Adrenal gland (tissue), 5 donors: ENCODE measurements around the gene ITGA11.
"Not testable (repeated sequence)": the region's sequence is repeated elsewhere in the genome, so short reads cannot be mapped to it uniquely, and the experiment has no call there.

Source experiments
- POLR2A ChIP-seq, 2 donors: fragments of 450-650 bp; IDR thresholded peaks; one replicate each; pipeline ENCODE4 v1.6.1; 2017; ENCODE audit warnings: antibody characterized with exemption in 2 of 2, mild to moderate bottlenecking in 2 of 2, moderate library complexity in 1 of 2
- TF ChIP-seq, protein P1 (sequence below), 6 experiments: fragments of 450-650 bp in 4 of 6; fragments of 200-600 bp in 2 of 6; sonication (generic) in 1 of 6; IDR thresholded peaks; 1 replicate in 5 of 6; 2 replicates in 1 of 6; pipeline versions ENCODE4 v1.5.1 to v1.8.0; 2016 to 2021; ENCODE audit warnings: antibody characterized with exemption in 6 of 6, mild to moderate bottlenecking in 2 of 6, moderate library complexity in 1 of 6
- donor health status: DM: no; HTN: no; CAD: no.

DNA sequence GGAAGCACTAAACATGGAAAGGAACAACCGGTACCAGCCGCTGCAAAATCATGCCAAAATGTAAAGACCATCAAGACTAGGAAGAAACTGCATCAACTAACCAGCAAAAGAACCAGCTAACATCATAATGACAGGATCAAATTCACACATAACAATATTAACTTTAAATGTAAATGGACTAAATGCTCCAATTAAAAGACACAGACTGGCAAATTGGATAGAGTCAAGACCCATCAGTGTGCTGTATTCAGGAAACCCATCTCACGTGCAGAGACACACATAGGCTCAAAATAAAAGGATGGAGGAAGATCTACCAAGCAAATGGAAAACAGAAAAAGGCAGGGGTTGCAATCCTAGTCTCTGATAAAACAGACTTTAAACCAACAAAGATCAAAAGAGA lies 34.0 kb downstream of the ITGA11 start:
- TF ChIP-seq, protein P1, sequence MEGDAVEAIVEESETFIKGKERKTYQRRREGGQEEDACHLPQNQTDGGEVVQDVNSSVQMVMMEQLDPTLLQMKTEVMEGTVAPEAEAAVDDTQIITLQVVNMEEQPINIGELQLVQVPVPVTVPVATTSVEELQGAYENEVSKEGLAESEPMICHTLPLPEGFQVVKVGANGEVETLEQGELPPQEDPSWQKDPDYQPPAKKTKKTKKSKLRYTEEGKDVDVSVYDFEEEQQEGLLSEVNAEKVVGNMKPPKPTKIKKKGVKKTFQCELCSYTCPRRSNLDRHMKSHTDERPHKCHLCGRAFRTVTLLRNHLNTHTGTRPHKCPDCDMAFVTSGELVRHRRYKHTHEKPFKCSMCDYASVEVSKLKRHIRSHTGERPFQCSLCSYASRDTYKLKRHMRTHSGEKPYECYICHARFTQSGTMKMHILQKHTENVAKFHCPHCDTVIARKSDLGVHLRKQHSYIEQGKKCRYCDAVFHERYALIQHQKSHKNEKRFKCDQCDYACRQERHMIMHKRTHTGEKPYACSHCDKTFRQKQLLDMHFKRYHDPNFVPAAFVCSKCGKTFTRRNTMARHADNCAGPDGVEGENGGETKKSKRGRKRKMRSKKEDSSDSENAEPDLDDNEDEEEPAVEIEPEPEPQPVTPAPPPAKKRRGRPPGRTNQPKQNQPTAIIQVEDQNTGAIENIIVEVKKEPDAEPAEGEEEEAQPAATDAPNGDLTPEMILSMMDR (IDR thresholded peaks at IDR 0.05) = not testable (repeated sequence)
- TF ChIP-seq POLR2A (IDR thresholded peaks at IDR 0.05) = not testable (repeated sequence)
